Activated CD4-positive, CD25-positive, alpha-beta regulatory T cell treated with anti-CD3 and anti-CD28 coated beads, Interleukin-2, amount 50 U/mL, for 16 hours (primary cell): Measurements from ENCODE around the gene DEPDC5.
A peak's percentile ranks its signal among the peaks of the same experiment; 100 is the strongest.
"Not testable (repeated sequence)": the region's sequence is repeated elsewhere in the genome, so short reads cannot be mapped to it uniquely, and the experiment has no call there.

Experiments
- DNase-seq: peaks from one replicate; pipeline ENCODE4 v3.0.0-alpha.2; 2020; ENCODE audit warnings: low read depth, low spot score

Gene DEPDC5

DNA sequence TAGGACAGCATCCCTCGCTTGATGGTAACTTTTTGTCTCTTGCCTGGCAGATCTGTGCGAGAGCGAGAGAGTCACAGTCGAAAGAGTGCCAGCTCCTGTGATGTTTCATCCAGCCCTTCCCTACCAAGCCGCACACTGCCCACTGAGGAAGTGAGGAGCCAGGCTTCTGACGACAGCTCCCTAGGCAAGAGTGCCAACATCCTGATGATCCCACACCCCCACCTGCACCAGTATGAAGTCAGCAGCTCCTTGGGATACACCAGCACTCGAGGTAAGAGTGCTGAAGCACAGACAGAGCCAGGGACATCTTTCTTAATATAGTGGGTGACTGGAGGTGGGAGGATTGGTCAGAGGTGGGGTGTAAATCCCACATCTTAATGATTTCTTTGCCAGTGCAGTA lies 61.1 kb downstream of the DEPDC5 start:
- DNase-seq: no peak

DNA sequence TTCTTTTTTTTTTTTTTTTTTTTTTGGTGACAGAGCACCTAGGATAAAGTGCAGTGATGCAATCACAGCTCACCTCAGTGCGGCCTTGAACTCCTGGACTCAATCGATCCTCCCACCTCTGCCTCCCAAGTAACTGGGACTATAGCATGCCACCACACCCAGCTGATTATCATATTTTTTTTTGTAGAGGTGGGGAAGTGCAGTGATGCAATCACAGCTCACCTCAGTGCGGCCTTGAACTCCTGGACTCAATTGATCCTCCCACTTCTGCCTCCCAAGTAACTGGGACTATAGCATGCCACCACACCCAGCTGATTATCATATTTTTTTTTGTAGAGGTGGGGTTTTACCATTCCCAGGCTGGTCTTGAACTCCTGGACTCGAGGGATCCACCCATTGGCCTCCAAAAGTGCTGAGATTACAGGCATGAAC lies 61.6 kb downstream of the DEPDC5 start:
- DNase-seq: not testable (repeated sequence)

DNA sequence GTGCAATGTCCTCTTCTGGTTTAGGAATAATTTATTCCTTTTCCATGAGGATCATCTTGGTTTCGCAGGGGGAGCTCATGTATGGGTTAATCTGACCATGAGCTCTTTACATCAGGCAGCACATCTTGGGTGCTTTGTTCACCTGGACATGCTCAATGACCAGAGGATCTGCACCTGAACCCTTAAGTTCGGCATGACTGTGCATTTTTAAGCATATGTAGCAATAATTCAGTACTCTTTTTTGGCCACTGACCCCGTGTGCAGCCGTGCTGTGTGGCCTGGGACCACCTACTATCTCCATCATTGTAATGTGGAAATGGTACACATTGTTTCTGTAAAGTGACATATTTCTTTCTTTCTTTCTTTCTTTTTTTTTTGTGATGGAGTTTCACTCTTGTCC lies 62.9 kb downstream of the DEPDC5 start:
- no peak for DNase-seq

DNA sequence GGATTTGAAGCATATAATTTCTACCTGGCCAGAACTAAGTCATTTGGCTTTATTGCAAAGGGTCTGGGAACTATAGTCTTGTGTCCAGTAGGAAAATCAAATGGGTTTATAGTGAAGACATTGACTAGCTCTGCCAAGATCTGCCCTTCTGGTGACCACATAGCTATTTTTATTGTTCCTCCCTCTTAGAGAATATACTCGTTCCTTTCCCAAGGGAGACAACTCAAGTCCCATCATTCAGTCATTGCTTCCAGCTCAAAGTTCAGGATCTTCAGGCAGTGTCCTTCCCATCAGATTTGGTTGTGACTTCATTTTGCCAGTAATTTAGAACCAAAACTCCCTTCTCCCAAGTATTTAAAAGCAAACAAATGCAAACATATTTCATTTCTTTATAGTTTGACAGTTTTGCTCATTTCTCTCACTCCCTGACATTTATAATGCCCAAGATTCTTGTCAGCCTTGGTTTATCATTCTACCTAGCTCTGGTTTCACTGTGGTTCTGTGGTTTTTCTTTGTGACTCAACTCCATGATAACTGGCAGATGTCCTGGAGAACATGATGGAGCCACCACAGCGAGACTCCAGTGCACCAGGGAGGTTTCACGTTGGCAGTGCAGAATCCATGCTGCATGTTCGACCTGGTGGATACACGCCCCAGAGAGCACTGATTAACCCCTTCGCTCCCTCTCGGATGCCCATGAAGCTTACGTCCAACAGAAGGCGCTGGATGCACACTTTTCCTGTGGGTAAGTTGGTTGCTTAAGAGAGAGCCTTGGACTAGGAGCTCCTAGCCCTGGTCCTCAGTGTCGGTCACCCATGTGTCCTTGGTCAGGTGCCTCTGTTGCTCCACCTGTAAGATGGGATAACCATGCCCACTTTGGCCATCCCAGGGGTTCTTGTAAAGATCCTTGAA lies 64.9 kb downstream of the DEPDC5 start:
- no peak for DNase-seq

DNA sequence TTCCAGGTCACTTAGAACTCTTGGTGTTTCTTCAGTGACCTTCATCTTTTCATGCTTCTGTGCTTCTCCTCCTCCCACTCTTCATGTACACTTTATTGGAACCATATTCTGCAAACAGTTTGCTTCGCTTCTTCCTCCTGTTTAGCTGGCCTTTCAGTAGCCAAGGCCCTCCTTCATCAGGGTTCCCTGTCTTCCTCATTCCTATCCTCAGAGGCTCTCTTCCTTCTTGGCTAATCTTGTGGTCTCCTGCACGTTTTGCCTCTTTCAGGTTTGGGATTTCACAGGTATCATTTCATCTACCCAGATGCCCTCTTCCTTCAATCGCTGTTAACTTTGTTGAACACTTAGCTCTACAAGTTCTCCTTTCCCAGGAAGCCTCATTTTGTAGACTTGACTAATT lies 66.8 kb downstream of the DEPDC5 start:
- DNase-seq: no peak

DNA sequence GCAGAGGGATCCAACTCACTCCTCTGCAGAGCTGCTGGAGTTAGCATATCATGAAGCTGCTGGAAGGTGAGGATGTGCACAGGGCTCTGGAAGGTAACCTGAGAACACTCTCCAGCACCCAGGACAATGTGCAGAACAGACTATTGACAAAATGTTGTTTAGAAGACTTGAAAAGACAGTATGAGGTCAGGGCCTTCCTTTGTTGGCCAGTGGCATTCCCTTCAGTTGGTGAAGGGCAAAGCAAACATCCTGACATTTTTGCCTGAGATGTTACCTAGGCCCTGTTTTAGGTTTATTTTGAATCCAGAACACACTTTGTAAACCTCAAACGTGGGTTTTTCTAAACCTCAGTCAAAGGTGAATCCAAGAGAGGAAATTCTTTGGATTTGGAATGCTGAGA lies 67.8 kb downstream of the DEPDC5 start:
- DNase-seq: no peak

DNA sequence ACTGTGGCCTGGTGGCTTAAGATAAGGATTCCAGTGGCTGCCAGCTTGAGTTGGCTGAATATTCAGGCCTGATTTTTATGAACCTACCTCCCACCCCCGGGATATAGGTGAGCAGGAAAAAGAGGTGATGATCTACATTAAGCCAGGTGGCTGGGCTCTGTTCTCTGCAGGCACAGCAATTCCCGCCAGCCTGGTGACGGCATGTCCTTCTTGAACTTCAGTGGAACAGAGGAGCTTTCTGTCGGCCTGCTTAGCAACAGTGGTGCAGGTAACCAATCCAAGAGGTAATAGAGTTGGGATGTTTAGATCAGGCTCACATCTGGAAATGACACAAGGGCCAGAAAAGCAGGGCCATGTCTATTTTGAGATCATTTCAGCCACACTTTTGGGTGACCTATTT lies 68.7 kb downstream of the DEPDC5 start:
- no peak for DNase-seq

DNA sequence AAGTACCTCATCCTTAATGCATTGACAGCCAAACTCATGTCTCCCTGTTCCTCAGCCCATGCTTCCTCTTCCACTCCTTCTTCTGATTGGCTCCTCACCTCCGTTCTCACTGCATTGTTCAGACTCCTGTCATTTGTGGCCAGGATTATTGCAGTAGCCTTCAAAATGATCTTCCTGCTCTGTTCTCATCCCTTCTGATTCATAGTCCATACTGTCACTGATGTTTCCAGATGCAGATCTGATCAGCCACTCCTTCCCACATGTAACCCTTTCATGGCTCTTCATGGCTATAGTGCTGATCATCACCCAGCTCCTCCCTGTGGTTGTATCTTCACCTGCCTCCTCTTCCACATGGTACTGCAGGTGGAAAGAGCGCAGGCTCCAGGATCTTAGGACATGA lies 71.7 kb downstream of the DEPDC5 start:
- no peak for DNase-seq

DNA sequence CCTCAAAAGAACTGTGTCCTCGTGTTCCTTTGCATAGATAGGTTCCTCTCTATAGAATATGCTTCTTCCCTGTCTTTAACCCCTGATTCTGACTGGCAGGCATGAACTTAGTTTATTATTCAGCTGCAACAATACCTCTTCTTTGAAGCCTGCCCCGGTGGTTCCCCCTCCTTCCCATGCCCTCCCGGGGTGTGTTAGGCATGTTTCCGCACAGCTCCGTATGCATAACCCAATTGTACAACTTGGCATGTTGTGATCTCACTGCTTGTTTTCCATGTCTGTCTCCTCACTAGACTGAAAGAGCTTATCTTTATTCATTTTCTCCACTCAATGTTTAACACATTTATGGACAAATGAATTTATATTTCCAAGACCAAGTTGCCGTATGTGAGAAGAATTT lies 72.6 kb downstream of the DEPDC5 start:
- no peak for DNase-seq

DNA sequence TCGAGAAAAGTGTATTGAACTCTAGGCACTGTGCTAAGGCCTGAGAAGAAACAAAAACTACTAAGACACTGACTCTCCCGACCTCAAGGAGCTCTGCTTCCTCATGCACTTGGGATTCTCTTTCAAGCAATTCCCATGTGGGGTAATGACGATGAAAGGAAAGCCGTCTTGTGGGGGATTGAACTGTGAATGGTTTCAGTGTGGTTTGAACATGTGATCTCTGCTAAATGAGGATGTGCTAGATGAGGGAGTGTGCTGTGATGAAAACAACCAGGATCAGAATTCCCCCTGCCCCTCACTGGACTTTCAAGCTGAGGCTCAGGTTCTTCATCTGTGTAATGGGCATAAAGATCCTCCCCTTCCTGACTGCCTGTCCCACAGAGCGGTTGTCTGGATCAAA lies 74.9 kb downstream of the DEPDC5 start:
- no peak for DNase-seq

DNA sequence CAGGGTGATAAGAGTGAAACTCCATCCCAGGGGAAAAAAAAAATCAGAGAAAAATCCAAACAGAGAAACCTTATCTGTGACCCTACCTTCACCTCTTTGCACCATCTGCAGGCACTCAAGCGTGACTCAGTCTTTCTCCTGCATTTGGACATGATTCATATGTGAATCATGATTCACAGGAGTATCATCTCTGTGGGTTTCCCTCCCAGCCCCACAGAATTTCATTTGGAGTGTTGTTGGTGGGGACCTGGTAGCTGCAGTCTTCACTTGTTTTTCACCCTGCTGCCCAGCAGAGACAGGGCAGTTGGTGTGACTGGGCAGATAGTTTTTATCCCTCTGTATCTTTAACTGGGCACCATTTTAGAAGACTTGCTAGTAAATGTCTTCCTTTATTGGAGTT lies 75.7 kb downstream of the DEPDC5 start:
- peak; percentile 10 for DNase-seq

DNA sequence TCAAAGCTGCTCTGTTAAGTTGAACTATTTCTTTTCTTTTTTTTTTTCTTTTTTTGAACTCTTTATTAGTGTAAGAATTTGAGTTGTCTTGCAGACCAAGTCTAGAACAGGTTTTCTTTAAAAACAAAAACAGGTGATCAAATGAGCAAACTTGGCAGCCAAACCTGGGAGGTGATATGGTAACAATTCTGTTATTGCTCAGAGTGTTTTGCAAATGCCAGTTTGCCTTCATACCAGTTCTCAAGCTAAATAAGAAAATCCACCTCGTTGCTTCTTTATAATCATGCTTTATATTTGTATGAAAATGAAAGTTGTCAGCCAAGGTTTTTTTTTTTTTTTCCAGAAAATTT lies 76.9 kb downstream of the DEPDC5 start:
- no peak for DNase-seq

DNA sequence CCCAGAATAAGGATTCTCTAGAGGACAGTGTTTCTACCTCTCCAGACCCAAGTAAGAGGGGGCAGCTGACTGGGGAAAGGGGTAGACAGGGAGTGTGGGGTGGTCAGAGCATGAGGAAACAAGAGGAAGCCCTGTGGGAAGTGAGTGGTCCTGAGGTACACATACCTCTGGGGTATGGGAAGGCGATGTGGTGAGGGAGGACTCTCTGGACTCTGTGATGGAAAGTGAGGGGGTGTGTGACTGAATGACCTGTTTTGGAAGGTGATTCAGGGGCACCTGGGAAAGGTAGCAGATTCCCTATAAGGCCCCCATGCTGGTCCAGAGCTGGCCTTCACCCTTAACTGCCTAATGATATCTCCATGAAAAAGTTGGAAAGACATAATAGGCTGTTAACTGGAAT lies 80.1 kb downstream of the DEPDC5 start:
- no peak for DNase-seq

DNA sequence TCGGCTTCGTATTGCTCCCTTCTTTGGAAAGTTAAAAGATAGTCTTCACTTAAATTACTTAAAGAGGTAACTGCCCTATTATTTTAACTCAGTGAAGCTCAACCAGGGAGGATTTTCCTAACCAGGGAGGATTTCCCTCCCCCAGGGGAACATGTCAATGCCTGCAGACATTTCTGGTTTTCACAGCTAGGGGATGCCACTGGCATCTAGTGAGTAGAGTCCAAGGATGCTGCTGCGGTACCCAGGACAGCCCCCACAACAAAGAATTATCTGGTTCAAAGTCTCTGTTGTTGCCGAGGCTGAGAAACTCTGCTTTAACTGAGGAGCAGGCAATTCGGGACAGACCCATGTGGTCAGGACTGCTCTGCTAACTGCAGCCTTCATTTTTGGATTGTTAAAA lies 82.2 kb downstream of the DEPDC5 start:
- DNase-seq: no peak

DNA sequence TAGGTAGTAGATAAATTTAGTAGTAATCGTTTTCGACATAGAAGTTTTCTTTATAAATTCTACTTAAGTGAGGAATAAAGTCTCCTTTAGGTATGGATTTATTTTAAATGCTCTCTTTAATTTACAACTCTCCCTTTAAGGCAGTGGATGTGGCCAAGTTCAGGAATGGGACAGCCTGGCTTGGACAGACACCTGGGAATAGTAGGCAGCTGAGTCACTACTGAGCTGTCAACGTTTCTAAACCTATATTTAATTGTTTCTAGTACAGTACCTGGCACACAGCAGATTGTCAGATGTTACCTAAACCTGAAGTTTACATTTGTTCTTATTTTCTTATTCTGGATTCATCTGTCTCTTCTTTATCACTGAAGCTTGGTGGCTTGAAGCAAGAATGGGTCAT lies 85.1 kb downstream of the DEPDC5 start:
- no peak for DNase-seq

DNA sequence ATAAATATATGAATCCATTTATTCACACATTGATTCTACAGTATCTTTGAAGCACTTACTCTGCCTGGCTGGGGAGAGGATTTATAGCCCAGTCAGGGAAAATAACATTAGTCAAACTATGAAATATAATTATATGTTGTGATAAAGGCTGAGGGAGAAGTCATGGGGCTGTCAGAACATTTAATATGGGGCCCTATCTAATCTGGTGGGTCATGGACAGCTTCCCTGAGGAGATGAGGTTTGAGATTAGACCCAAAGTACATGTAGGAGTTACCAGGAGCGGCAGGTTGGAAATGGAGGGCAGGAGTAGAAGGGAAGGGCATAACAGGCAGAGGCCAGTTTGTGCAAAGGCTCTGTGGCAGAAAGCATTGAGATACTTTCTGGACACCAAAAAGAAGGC lies 86.2 kb downstream of the DEPDC5 start:
- DNase-seq: no peak

DNA sequence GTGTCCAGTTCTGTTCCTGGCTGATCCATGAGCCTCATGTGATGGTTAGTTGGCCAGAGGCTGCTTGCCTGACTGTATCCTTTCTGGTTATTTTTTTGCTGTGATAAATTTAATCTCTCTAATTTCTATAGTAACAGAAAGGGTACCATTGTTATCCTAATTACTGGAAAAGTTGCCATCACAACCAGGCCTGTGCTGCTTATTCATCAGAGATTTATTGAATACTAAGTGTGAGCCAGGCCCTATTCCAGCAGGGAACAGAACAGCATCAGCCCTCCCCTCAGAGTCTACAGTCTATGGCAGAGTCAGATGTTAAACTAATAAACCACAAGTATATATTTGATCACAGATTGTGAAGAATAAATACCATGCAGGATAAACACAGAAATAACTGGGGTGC lies 86.8 kb downstream of the DEPDC5 start:
- no peak for DNase-seq

DNA sequence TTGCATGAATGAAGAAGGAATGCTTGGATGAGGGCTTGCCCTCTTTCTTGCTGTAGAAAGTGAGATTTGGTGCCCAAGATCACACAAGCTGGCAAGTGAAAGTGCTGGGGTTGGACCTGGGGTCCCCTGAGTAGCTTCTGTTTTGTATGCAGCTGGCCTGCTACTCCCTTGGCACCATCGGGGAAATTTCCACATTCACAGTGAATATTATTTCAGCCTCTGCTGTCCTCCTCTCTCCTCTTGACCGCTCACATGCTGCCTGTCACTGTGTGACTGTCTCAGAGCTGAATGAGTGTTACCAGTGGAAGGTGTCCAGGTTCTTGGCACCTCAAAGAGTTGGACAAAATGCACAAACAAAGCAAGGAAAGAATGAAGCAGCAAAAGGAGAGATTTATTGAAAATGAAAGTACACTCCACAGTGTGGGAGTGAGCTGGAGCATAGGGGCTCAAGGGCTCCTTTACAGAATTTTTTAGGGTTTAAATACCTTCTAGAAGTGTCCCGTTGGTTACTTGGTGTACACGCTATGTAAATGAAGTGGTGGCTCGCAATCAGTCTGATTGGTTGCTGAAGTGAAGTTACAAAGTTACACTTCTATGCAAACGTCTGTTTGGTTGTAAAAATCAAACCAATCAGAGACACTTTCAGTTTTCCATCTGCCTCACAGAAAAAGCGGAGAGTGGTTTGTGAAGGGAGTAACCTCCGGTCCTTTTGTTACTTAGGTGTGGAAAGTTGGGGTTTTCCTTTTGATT lies 87.4 kb downstream of the DEPDC5 start:
- no peak for DNase-seq

DNA sequence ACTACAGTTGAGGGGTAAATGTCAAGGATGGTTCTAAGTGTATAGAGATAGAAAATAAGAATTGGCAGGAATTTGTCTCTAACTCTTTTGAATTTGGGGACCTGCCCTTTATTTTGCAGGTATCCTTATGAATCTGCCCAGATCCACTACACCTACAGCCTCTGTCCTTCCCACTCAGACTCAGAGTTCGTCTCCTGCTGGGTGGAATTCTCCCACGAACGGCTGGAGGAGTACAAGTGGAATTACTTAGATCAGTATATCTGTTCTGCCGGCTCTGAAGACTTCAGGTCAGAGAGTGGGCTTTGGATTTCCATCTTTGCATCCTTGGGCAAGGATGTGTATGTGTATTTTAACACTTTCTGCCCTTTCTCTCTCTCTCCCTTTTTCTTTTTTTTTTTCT lies 89.7 kb downstream of the DEPDC5 start:
- no peak for DNase-seq

DNA sequence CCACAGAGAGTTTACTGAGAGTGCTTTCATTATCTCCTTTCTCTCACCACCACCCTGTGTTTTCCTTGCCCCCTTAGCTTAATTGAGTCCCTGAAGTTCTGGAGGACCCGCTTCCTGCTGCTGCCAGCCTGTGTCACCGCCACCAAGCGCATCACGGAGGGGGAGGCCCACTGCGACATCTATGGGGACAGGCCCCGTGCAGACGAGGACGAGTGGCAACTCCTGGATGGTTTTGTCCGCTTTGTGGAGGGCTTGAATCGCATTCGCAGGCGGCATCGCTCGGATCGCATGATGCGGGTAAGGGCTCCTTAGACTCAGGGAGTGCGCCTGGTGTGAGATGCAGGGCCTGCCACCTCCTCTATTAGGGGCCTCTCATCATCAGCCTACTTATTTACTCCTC lies 91.1 kb downstream of the DEPDC5 start:
- no peak for DNase-seq

DNA sequence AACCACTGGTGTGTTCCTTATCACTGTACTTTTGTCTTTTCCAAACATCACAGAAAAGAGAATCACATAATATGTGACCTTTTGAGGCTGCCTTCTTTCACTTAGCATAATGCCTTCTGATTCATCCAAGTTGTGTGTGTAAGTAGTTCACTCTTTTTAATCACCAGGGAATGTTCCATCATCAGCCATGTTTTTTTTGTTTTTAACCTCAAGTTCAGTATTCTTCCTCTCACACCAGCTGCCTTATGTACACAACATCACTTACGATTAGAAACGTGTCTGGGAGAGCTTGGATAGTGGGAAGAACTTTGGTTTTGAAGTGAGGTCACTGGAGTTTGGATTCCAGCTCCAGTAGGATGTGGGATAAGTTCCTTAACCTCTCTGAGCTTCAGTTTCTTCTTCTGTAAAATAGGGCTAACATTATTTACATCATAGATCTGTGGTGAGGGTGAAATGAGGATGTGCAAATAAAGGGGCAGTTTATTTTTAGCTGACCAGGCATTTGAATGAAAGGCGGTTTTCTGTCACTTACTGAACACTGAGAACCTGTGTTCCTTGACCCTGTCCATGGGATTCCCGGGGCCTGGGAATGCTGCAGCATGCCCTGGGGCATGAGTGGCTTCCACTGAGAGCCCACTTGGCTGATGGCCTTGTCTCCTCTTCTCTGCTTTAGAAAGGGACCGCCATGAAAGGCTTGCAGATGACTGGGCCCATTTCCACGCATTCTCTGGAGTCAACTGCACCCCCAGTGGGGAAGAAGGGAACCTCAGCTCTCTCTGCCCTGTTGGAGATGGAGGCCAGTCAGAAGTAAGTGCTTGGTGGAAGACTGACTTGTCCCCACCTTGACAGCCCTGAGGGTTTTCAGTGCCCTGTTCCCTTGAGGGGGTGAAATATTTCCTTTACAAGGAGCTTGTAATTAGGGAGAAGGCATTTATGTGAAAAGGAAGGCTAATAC lies 92.6 kb downstream of the DEPDC5 start:
- no peak for DNase-seq

DNA sequence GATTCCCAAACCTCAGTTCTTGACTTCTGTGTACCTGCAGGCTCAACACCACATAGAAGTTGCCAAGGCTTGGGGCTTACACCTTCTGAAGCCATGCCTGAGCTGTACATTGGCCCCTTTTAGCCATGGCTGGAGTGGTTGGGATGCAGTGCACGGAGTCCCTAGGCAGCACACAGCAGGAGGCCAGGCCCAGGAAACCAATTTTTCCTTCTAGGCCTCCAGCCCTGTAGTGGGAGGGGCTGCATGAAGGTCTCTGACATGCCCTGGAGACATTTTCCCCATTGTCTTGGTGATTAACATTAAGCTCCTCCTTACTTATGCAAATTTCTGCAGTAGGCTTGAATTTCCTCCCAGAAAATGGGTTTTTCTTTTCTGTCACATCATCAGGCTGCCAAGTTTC lies 94.6 kb downstream of the DEPDC5 start:
- DNase-seq: no peak
